Endodermal cell (in vitro differentiated cells): ENCODE measurements around the gene TTC9B. TPM values are rescaled to one million over a fixed set of nuclear protein-coding genes. Genes with fewer than 3 reads are reported as not detected.

ENCODE experiments used
- DNase-seq: peaks from one replicate; pipeline ENCODE4 v3.0.0-alpha.2; 2017
- H3K27ac ChIP-seq: 2 replicates; pipeline ENCODE4 v1.5.1; 2013; ENCODE audit warnings: mild to moderate bottlenecking, low read depth, low read length, moderate library complexity
- H3K27me3 ChIP-seq: 2 replicates; pipeline ENCODE4 v1.6.1; 2013; ENCODE audit warnings: mild to moderate bottlenecking, low read length, moderate library complexity; ENCODE audit not compliant: insufficient read depth, control insufficient read depth, poor library complexity, severe bottlenecking
- H3K36me3 ChIP-seq: 2 replicates; pipeline ENCODE4 v1.7.0; 2013; ENCODE audit warnings: mild to moderate bottlenecking, low read length, moderate library complexity; ENCODE audit not compliant: control insufficient read depth, insufficient read depth
- H3K4me1 ChIP-seq: one replicate; pipeline ENCODE4 v1.7.0; 2013; ENCODE audit warnings: low read length; ENCODE audit not compliant: control insufficient read depth, insufficient read depth
- H3K4me3 ChIP-seq: 2 replicates; pipeline ENCODE4 v1.5.1; 2013; ENCODE audit warnings: mild to moderate bottlenecking, low read length, moderate library complexity
- H3K9ac ChIP-seq: 2 replicates; pipeline ENCODE4 v1.6.1; 2013; ENCODE audit warnings: mild to moderate bottlenecking, low read length, moderate library complexity; ENCODE audit not compliant: poor library complexity, severe bottlenecking; ENCODE audit errors: extremely low read depth
- H3K9me3 ChIP-seq: 2 replicates; pipeline ENCODE4 v1.6.1; 2013; ENCODE audit warnings: mild to moderate bottlenecking, low read length, moderate library complexity; ENCODE audit not compliant: control insufficient read depth
- H3K27ac Mint-ChIP-seq: 2 replicates; pipeline ENCODE4 v1.8.0; 2020; ENCODE audit warnings: mixed read lengths
- H3K27me3 Mint-ChIP-seq: 2 replicates; pipeline ENCODE4 v1.8.0; 2021; ENCODE audit warnings: mild to moderate bottlenecking, mixed read lengths; ENCODE audit not compliant: insufficient read depth
- H3K36me3 Mint-ChIP-seq: 2 replicates; pipeline ENCODE4 v1.8.0; 2020; ENCODE audit warnings: low read depth, mixed read lengths
- H3K4me1 Mint-ChIP-seq: 2 replicates; pipeline ENCODE4 v1.8.0; 2020; ENCODE audit warnings: mixed read lengths
- H3K4me3 Mint-ChIP-seq: 2 replicates; pipeline ENCODE4 v1.8.0; 2020; ENCODE audit warnings: mild to moderate bottlenecking, moderate library complexity, mixed read lengths
- H3K9me3 Mint-ChIP-seq: 2 replicates; pipeline ENCODE4 v1.8.0; 2020; ENCODE audit warnings: mild to moderate bottlenecking, mixed read lengths
- WGBS, 2 experiments: methylation state at CpG; one replicate each; pipeline versions ENCODE4 v1.1.5 to v1.1.7; 2013; ENCODE audit warnings: missing lambda C conversion rate in 2 of 2, mixed read lengths in 1 of 2; ENCODE audit not compliant: insufficient coverage in 1 of 2, insufficient read length in 1 of 2; 5-methylcytosine and 5-hydroxymethylcytosine counted together
- total RNA-seq, 2 donors: library from RNA; stranded (reverse); fragmentation: NEBNext Ultra II Directional in 1 of 2; extraction: Animal tissue kit (Norgen Biotek cat#: 25700) in 1 of 2; gene quantifications; 2 replicates in 1 of 2; 3 replicates in 1 of 2; pipeline ENCODE4 v1.2.1, GENCODE V29; 2021
- TF ChIP-seq, protein P1 (sequence below): fragments of 200-600 bp; sonication (generic); conservative IDR thresholded peaks from 2 replicates; pipeline ENCODE4 v1.5.0; 2021; ENCODE audit warnings: antibody characterized with exemption, mild to moderate bottlenecking

Gene TTC9B
- total RNA-seq, 2 donors from 2014 or later: not detected

DNA sequence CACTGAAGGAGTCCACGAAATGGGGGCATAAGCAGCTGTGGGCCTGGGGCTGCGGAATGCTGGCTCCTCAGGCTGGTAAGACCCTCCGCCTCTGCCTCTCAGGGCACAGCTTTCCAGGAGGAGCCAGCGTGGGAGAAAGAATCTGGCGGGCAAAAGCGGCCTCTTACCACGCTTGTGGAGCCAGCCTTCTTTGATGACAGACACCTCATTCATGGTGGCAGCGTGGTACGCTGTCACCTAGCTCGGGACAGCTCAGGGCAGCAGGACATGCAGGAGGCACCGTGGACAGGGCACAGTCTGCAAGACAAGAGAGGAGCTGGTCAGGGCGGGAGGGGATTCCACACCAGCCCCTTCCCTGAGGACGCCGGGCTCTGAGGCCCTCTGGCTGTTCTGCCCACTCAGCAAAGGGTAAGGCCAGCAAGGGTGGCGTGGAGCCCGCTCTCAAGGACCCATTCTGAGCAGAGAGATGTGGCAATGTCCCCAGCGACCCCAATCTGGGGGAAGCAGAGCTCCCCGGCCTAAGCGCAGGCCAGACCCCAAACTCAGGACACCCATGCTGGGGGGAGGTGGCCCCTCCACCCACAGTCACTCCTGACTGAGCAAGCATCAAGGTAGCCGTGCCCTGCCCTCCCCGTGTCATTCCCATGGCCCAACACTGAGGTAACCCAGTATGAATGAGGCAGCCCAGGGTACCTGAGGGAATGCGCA, 47.0 kb upstream of the TTC9B start:
- Histone ChIP-seq H3K4me1 (no peaks in the 10 kb centered on the region), H3K4me3 (no peak overlapping the region), H3K36me3 (peaks cover 48% of the 10 kb centered on the region), H3K9me3 (no peaks in the 10 kb centered on the region), H3K9ac (no peak overlapping the region), H3K27ac (no peak overlapping the region), H3K27me3 (no peaks in the 10 kb centered on the region)
- Mint-ChIP-seq H3K4me3 (no peak overlapping the region), H3K36me3 (peaks cover 50% of the 10 kb centered on the region), H3K27ac (peak overlapping the region; percentile 92), H3K9me3 (no peaks in the 10 kb centered on the region), H3K4me1 (peaks cover 16% of the 10 kb centered on the region), H3K27me3 (no peaks in the 10 kb centered on the region)
- TF ChIP-seq, protein P1, sequence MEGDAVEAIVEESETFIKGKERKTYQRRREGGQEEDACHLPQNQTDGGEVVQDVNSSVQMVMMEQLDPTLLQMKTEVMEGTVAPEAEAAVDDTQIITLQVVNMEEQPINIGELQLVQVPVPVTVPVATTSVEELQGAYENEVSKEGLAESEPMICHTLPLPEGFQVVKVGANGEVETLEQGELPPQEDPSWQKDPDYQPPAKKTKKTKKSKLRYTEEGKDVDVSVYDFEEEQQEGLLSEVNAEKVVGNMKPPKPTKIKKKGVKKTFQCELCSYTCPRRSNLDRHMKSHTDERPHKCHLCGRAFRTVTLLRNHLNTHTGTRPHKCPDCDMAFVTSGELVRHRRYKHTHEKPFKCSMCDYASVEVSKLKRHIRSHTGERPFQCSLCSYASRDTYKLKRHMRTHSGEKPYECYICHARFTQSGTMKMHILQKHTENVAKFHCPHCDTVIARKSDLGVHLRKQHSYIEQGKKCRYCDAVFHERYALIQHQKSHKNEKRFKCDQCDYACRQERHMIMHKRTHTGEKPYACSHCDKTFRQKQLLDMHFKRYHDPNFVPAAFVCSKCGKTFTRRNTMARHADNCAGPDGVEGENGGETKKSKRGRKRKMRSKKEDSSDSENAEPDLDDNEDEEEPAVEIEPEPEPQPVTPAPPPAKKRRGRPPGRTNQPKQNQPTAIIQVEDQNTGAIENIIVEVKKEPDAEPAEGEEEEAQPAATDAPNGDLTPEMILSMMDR: no peak
- DNase-seq: no peak
- 94 to 99% methylated on average over 15 to 22 of the region's 22 CpGs for WGBS, 2 experiments

DNA sequence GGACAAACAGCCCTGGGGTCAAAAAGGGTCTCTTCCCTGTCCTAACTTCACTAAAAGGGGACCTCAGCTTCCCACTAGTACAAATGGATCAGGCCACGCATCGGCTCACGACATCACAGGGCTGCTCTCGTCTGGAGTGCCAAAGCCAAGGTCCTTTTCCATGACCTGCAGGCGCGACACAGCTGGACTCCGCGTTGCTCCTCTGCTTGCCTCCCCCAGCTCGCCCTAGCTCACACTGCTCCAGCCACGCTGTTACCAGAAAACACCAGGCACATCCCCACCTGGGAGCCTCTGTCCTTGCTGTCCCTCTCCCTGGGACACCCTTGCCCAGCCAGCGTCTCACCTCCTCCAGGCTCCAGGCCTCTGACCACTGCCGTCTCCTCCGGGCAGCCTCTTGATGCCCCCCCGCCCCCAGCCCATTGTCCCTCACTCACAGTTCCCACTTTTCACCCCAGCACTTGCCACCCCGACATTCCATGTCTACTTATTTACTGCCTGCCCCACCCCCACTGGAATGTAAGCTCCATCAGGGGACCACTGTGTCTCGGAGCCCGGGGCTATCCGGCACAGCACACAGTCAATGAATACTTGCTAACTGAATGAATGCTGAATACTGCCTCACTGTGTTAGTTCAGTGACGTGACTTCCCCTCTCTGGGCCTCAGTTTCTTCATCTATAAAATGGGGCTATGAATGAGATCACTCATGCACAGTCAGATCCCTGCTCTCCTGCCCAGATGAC, 46.3 kb upstream of the TTC9B start:
- H3K27ac ChIP-seq: peak overlapping the region; percentile 22
- no peaks in the 10 kb centered on the region for H3K9me3 ChIP-seq
- H3K4me3 ChIP-seq: no peak overlapping the region
- H3K36me3 ChIP-seq: peaks cover 41% of the 10 kb centered on the region
- peak overlapping the region; percentile 77 for H3K27ac Mint-ChIP-seq
- H3K27me3 Mint-ChIP-seq: no peaks in the 10 kb centered on the region
- DNase-seq: no peak
- H3K4me1 ChIP-seq: no peaks in the 10 kb centered on the region
- no peak overlapping the region for H3K9ac ChIP-seq
- H3K4me3 Mint-ChIP-seq: no peak overlapping the region
- H3K27me3 ChIP-seq: no peaks in the 10 kb centered on the region
- no peaks in the 10 kb centered on the region for H3K9me3 Mint-ChIP-seq
- H3K4me1 Mint-ChIP-seq: peaks cover 15% of the 10 kb centered on the region
- WGBS, 2 experiments: 86 to 94% methylated on average over 11 to 19 of the region's 19 CpGs
- peaks cover 52% of the 10 kb centered on the region for H3K36me3 Mint-ChIP-seq
- TF ChIP-seq, protein P1: no peak

- TF ChIP-seq, protein P1: no peak
- Mint-ChIP-seq H3K36me3 (peaks cover 50% of the 10 kb centered on the region), H3K27me3 (no peaks in the 10 kb centered on the region), H3K9me3 (no peaks in the 10 kb centered on the region), H3K27ac (no peak overlapping the region), H3K4me1 (peaks cover 13% of the 10 kb centered on the region), H3K4me3 (no peak overlapping the region)
- H3K9ac ChIP-seq: no peak overlapping the region
- peak overlapping the region; percentile 41 for H3K27ac ChIP-seq
- H3K4me1 ChIP-seq: no peaks in the 10 kb centered on the region
- no peaks in the 10 kb centered on the region for H3K27me3 ChIP-seq
- peaks cover 35% of the 10 kb centered on the region for H3K36me3 ChIP-seq
- DNase-seq: no peak
- no peak overlapping the region for H3K4me3 ChIP-seq
- no peaks in the 10 kb centered on the region for H3K9me3 ChIP-seq
- 94% methylated on average over 19 to 24 of the region's 24 CpGs for WGBS, 2 experiments
Measured at GRCh38 chr19:40263440-40264313, 45.5 kb upstream of the TTC9B start.
